SK-N-SH treated with all-trans-retinoic acid at 6 μM for 48 hours (cell line): ENCODE results near the gene USP24.

ENCODE experiments used
- ATAC-seq: fragments of 200-7000 bp; cut with Tn5 transposase; 3 replicates; pipeline ENCODE4 v1.9.1; 2020; ENCODE audit warnings: mild to moderate bottlenecking, moderate library complexity
- BACH2 ChIP-seq: fragments of 250-450 bp; sonication (Bioruptor Pico); IDR thresholded peaks from 2 replicates; pipeline ENCODE4 v1.9.0; 2021; ENCODE audit warnings: mild to moderate bottlenecking, borderline replicate concordance
- CREB5 ChIP-seq: fragments of 250-450 bp; sonication (Bioruptor Pico); IDR thresholded peaks from 2 replicates; pipeline ENCODE4 v1.5.1; 2020; ENCODE audit warnings: low read depth, mild to moderate bottlenecking, moderate library complexity
- CSDC2 ChIP-seq: fragments of 250-450 bp; sonication (Bioruptor Pico); IDR thresholded peaks from 2 replicates; pipeline ENCODE4 v1.5.0; 2020; ENCODE audit warnings: mild to moderate bottlenecking, moderate library complexity
- CSRNP3 ChIP-seq: fragments of 250-450 bp; sonication (Bioruptor Pico); IDR thresholded peaks from 2 replicates; pipeline ENCODE4 v1.5.1; 2021; ENCODE audit warnings: mild to moderate bottlenecking, moderate library complexity
- ESRRG ChIP-seq: fragments of 250-450 bp; sonication (Bioruptor Pico); IDR thresholded peaks from 2 replicates; pipeline ENCODE4 v1.6.1; 2021; ENCODE audit warnings: mild to moderate bottlenecking
- ISL1 ChIP-seq: fragments of 250-450 bp; sonication (Bioruptor Pico); IDR thresholded peaks from 2 replicates; pipeline ENCODE4 v2.1.2; 2022; ENCODE audit warnings: mild to moderate bottlenecking, moderate library complexity
- OSR1 ChIP-seq: fragments of 250-450 bp; sonication (Bioruptor Pico); IDR thresholded peaks from 2 replicates; pipeline ENCODE4 v1.8.0; 2022; ENCODE audit warnings: moderate library complexity, mild to moderate bottlenecking, inconsistent platforms
- PATZ1 ChIP-seq: fragments of 250-450 bp; sonication (Bioruptor Pico); IDR thresholded peaks from 2 replicates; pipeline ENCODE4 v1.8.0; 2020; ENCODE audit warnings: mild to moderate bottlenecking, moderate library complexity, borderline replicate concordance
- PPARA ChIP-seq: fragments of 250-450 bp; sonication (Bioruptor Pico); IDR thresholded peaks from 2 replicates; pipeline ENCODE4 v1.5.0; 2020; ENCODE audit warnings: mild to moderate bottlenecking, borderline replicate concordance
- RARB ChIP-seq: fragments of 250-450 bp; sonication (Bioruptor Pico); IDR thresholded peaks from 2 replicates; pipeline ENCODE4 v1.8.0; 2021; ENCODE audit warnings: mild to moderate bottlenecking, moderate library complexity
- SNAI2 ChIP-seq: fragments of 250-450 bp; sonication (Bioruptor Pico); IDR thresholded peaks from 2 replicates; pipeline ENCODE4 v1.5.0; 2020; ENCODE audit warnings: mild to moderate bottlenecking, moderate library complexity
- TCF4 ChIP-seq: fragments of 250-450 bp; sonication (Bioruptor Pico); IDR thresholded peaks from 2 replicates; pipeline ENCODE4 v1.8.0; 2021; ENCODE audit warnings: mild to moderate bottlenecking, moderate library complexity, borderline replicate concordance
- ZC3H10 ChIP-seq: fragments of 250-450 bp; sonication (Bioruptor Pico); IDR thresholded peaks from 2 replicates; pipeline ENCODE4 v1.5.1; 2021; ENCODE audit warnings: mild to moderate bottlenecking, moderate library complexity
- ZFP3 ChIP-seq: fragments of 250-450 bp; sonication (Bioruptor Pico); IDR thresholded peaks from 2 replicates; pipeline ENCODE4 v1.5.0; 2020; ENCODE audit warnings: mild to moderate bottlenecking, moderate library complexity
- ZNF565 ChIP-seq: fragments of 450-650 bp; formaldehyde crosslinking; conservative IDR thresholded peaks from 2 replicates; pipeline ENCODE4 v1.5.0; 2020; ENCODE audit warnings: low read depth, mild to moderate bottlenecking, moderate library complexity
- ZNF70 ChIP-seq: fragments of 450-650 bp; formaldehyde crosslinking; IDR thresholded peaks from 2 replicates; pipeline ENCODE4 v1.5.0; 2020; ENCODE audit warnings: mild to moderate bottlenecking, moderate library complexity
- ZNF8 ChIP-seq: fragments of 450-650 bp; formaldehyde crosslinking; IDR thresholded peaks from 2 replicates; pipeline ENCODE4 v1.5.0; 2020; ENCODE audit warnings: mild to moderate bottlenecking, moderate library complexity
- TF ChIP-seq, protein P1 (sequence below): fragments of 250-450 bp; sonication (Bioruptor Pico); IDR thresholded peaks from 2 replicates; pipeline ENCODE4 v1.5.0; 2020; ENCODE audit warnings: mild to moderate bottlenecking, moderate library complexity

USP24 gene

GRCh38 chr1:55067914-55068313 is 147.2 kb downstream of the USP24 start:
- no peak for TF ChIP-seq SNAI2 (CRISPR knock-in tag)
- TF ChIP-seq, all 23 proteins: peak for 0
- ATAC-seq, result no peak

GRCh38 chr1:55067022-55067778 is 148.0 kb downstream of the USP24 start:
- TF ChIP-seq ZFP3, result no peak
- TF ChIP-seq CSDC2 (CRISPR knock-in tag), result no peak
- TF ChIP-seq SNAI2 (CRISPR knock-in tag), result no peak
- TF ChIP-seq CREB5 (CRISPR knock-in tag), result no peak
- TF ChIP-seq, protein P1, sequence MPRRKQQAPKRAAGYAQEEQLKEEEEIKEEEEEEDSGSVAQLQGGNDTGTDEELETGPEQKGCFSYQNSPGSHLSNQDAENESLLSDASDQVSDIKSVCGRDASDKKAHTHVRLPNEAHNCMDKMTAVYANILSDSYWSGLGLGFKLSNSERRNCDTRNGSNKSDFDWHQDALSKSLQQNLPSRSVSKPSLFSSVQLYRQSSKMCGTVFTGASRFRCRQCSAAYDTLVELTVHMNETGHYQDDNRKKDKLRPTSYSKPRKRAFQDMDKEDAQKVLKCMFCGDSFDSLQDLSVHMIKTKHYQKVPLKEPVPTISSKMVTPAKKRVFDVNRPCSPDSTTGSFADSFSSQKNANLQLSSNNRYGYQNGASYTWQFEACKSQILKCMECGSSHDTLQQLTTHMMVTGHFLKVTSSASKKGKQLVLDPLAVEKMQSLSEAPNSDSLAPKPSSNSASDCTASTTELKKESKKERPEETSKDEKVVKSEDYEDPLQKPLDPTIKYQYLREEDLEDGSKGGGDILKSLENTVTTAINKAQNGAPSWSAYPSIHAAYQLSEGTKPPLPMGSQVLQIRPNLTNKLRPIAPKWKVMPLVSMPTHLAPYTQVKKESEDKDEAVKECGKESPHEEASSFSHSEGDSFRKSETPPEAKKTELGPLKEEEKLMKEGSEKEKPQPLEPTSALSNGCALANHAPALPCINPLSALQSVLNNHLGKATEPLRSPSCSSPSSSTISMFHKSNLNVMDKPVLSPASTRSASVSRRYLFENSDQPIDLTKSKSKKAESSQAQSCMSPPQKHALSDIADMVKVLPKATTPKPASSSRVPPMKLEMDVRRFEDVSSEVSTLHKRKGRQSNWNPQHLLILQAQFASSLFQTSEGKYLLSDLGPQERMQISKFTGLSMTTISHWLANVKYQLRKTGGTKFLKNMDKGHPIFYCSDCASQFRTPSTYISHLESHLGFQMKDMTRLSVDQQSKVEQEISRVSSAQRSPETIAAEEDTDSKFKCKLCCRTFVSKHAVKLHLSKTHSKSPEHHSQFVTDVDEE (CRISPR knock-in tag), result no peak
- TF ChIP-seq ZNF70, result no peak
- no peak for TF ChIP-seq BACH2 (CRISPR knock-in tag)
- TF ChIP-seq TCF4 (CRISPR knock-in tag), result no peak
- TF ChIP-seq PPARA (CRISPR knock-in tag), result no peak
- TF ChIP-seq ZC3H10 (CRISPR knock-in tag), result no peak
- TF ChIP-seq PATZ1, result no peak
- no peak for TF ChIP-seq ZNF565 (CRISPR knock-in tag)
- ATAC-seq, result no peak

DNA sequence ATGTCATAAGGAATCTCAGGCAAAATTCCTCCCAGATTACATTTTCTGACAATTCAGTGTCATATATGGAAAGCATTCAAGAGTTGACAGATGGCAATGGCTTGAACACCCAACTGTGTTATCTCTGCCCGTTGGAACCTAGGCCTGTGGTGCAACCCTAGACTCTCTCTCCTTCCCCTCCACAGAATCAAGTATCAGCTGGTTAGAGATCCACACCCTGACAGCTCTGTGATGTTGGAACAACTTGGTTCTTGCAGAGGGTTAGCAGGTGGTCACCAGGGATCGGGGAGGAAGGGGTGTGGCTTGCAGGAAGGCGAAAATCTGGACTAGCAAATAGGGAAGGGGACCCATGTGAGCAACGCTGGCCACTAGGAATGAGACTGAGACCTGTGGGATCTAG is 149.5 kb downstream of the USP24 start:
- TF ChIP-seq TCF4 (CRISPR knock-in tag) (no peak), ISL1 (CRISPR knock-in tag) (no peak), ZNF70 (no peak)
- ATAC-seq, result no peak

DNA sequence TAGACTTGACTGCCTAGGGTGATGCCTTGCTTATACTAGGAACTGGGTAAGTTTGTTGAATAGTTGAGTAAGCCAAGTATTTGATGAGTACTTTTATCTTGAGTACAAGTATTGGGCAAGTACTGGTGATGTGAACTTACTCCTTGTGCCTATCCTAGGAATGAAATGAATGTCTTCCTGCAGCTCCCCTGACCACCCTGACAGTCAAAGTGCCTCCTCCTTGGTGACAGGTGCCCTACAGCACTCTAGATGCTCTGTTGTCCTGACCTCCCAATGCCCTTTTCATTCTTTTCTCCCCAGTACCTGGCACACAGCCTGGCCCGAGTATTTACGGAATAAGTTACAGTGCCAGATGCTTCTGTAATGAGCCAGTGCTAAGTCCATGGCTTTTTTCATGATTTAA is 150.3 kb downstream of the USP24 start:
- peak; percentile 58 for ATAC-seq
- TF ChIP-seq SNAI2 (CRISPR knock-in tag) (peak; percentile 68; the same call in 1 of the 2 replicates), ZNF8 (no peak), ZFP3 (0 out of 2 replicates have a peak, but pooled peaks have one; percentile 33)
- TF ChIP-seq, all 23 proteins: peak for 2

- peak; percentile 24 for ATAC-seq
- TF ChIP-seq ESRRG, result no peak
- no peak for TF ChIP-seq CSDC2 (CRISPR knock-in tag)
- TF ChIP-seq OSR1 (CRISPR knock-in tag), result no peak
- TF ChIP-seq RARB, result no peak
- TF ChIP-seq ZNF8, result no peak
- TF ChIP-seq ZNF70, result no peak
- TF ChIP-seq SNAI2 (CRISPR knock-in tag), result no peak
- TF ChIP-seq CSRNP3, result no peak
- no peak for TF ChIP-seq TCF4 (CRISPR knock-in tag)
- TF ChIP-seq ZC3H10 (CRISPR knock-in tag), result no peak
- TF ChIP-seq CREB5 (CRISPR knock-in tag), result no peak
These were observed 151.0 kb downstream of the USP24 start for GRCh38 chr1:55064071-55064581.
